ENCODE data around the gene MEF2C.
"Not testable (repeated sequence)": the region's sequence is repeated elsewhere in the genome, so short reads cannot be mapped to it uniquely, and the experiment has no call there.

MEF2C gene

GRCh38 chr5:88813805-88814575, 69.0 kb downstream of the MEF2C start:
- Histone ChIP-seq H3K27me3 (ENCODE audit: low read depth, low read length) (no peaks in the 10 kb centered on the region), H3K36me3 (ENCODE audit: control insufficient read depth in 1 of 2, insufficient read depth in 2 of 2, low read length in 2 of 2) (no peaks in the 10 kb centered on the region), H3K9me3 (ENCODE audit: control insufficient read depth in 1 of 2, low read length in 2 of 2) (no peaks in the 10 kb centered on the region), H3K27ac (ENCODE audit: low read length) (no peak overlapping the region), H3K4me3 (ENCODE audit: low read depth in 1 of 2, low read length in 2 of 2) (no peak overlapping the region), H3K4me1 (ENCODE audit: control insufficient read depth in 1 of 2, insufficient read depth in 2 of 2, low read length in 2 of 2) (no peaks in the 10 kb centered on the region)

- Histone ChIP-seq H3K4me3 (ENCODE audit: low read depth in 1 of 2, low read length in 2 of 2) (no peak overlapping the region), H3K27ac (ENCODE audit: low read length) (no peak overlapping the region)
Observed at GRCh38 chr5:88813244-88813643, 69.7 kb downstream of the MEF2C start.

GRCh38 chr5:88808153-88808552, 74.8 kb downstream of the MEF2C start:
- no peaks in the 10 kb centered on the region for H3K9me3 ChIP-seq (ENCODE audit: control insufficient read depth in 1 of 2, low read length in 2 of 2)
- no peak overlapping the region for H3K4me3 ChIP-seq (ENCODE audit: low read depth in 1 of 2, low read length in 2 of 2)
- H3K27me3 ChIP-seq (ENCODE audit: low read depth, low read length), result no peaks in the 10 kb centered on the region
- no peaks in the 10 kb centered on the region for H3K4me1 ChIP-seq (ENCODE audit: control insufficient read depth in 1 of 2, insufficient read depth in 2 of 2, low read length in 2 of 2)
- peaks cover 0 to 7% of the 10 kb centered on the region in 2 donors for H3K36me3 ChIP-seq (ENCODE audit: control insufficient read depth in 1 of 2, insufficient read depth in 2 of 2, low read length in 2 of 2)
- H3K27ac ChIP-seq (ENCODE audit: low read length), result no peak overlapping the region

More at GRCh38 chr5:88813244-88813643, 69.7 kb downstream of the MEF2C start:
- Histone ChIP-seq H3K27me3 (ENCODE audit: low read depth, low read length) (no peaks in the 10 kb centered on the region), H3K9me3 (ENCODE audit: control insufficient read depth in 1 of 2, low read length in 2 of 2) (no peaks in the 10 kb centered on the region), H3K36me3 (ENCODE audit: control insufficient read depth in 1 of 2, insufficient read depth in 2 of 2, low read length in 2 of 2) (no peaks in the 10 kb centered on the region), H3K4me1 (ENCODE audit: control insufficient read depth in 1 of 2, insufficient read depth in 2 of 2, low read length in 2 of 2) (no peaks in the 10 kb centered on the region)

GRCh38 chr5:88807327-88807726, 75.7 kb downstream of the MEF2C start:
- Histone ChIP-seq H3K36me3 (ENCODE audit: control insufficient read depth in 1 of 2, insufficient read depth in 2 of 2, low read length in 2 of 2) (peaks cover 0 to 7% of the 10 kb centered on the region in 2 donors), H3K9me3 (ENCODE audit: control insufficient read depth in 1 of 2, low read length in 2 of 2) (no peaks in the 10 kb centered on the region), H3K27ac (ENCODE audit: low read length) (no peak overlapping the region), H3K4me3 (ENCODE audit: low read depth in 1 of 2, low read length in 2 of 2) (no peak overlapping the region), H3K4me1 (ENCODE audit: control insufficient read depth in 1 of 2, insufficient read depth in 2 of 2, low read length in 2 of 2) (no peaks in the 10 kb centered on the region), H3K27me3 (ENCODE audit: low read depth, low read length) (no peaks in the 10 kb centered on the region)

- no peak overlapping the region for H3K4me3 ChIP-seq (ENCODE audit: low read depth in 1 of 2, low read length in 2 of 2)
- H3K36me3 ChIP-seq (ENCODE audit: control insufficient read depth in 1 of 2, insufficient read depth in 2 of 2, low read length in 2 of 2), result peaks cover 3 to 7% of the 10 kb centered on the region in 2 donors
- H3K27me3 ChIP-seq (ENCODE audit: low read depth, low read length), result no peaks in the 10 kb centered on the region
- H3K27ac ChIP-seq (ENCODE audit: low read length), result no peak overlapping the region
- no peaks in the 10 kb centered on the region for H3K9me3 ChIP-seq (ENCODE audit: control insufficient read depth in 1 of 2, low read length in 2 of 2)
- H3K4me1 ChIP-seq (ENCODE audit: control insufficient read depth in 1 of 2, insufficient read depth in 2 of 2, low read length in 2 of 2), result no peaks in the 10 kb centered on the region
Observed at GRCh38 chr5:88806338-88806737, 76.6 kb downstream of the MEF2C start.

- Histone ChIP-seq H3K27ac (ENCODE audit: low read length) (no peak overlapping the region), H3K9me3 (ENCODE audit: control insufficient read depth in 1 of 2, low read length in 2 of 2) (no peaks in the 10 kb centered on the region), H3K4me3 (ENCODE audit: low read depth in 1 of 2, low read length in 2 of 2) (no peak overlapping the region), H3K27me3 (ENCODE audit: low read depth, low read length) (no peaks in the 10 kb centered on the region), H3K4me1 (ENCODE audit: control insufficient read depth in 1 of 2, insufficient read depth in 2 of 2, low read length in 2 of 2) (no peaks in the 10 kb centered on the region), H3K36me3 (ENCODE audit: control insufficient read depth in 1 of 2, insufficient read depth in 2 of 2, low read length in 2 of 2) (peaks cover 3 to 7% of the 10 kb centered on the region in 2 donors)
Observed at GRCh38 chr5:88805151-88805784, 77.7 kb downstream of the MEF2C start.

- Histone ChIP-seq H3K36me3 (ENCODE audit: control insufficient read depth in 1 of 2, insufficient read depth in 2 of 2, low read length in 2 of 2) (peaks cover 3 to 7% of the 10 kb centered on the region in 2 donors), H3K9me3 (ENCODE audit: control insufficient read depth in 1 of 2, low read length in 2 of 2) (no peaks in the 10 kb centered on the region), H3K27ac (ENCODE audit: low read length) (no peak overlapping the region), H3K4me1 (ENCODE audit: control insufficient read depth in 1 of 2, insufficient read depth in 2 of 2, low read length in 2 of 2) (no peaks in the 10 kb centered on the region), H3K27me3 (ENCODE audit: low read depth, low read length) (no peaks in the 10 kb centered on the region), H3K4me3 (ENCODE audit: low read depth in 1 of 2, low read length in 2 of 2) (no peak overlapping the region)
Observed at GRCh38 chr5:88804444-88804843, 78.5 kb downstream of the MEF2C start.

- no peak overlapping the region for H3K4me3 ChIP-seq (ENCODE audit: low read depth in 1 of 2, low read length in 2 of 2)
- no peaks in the 10 kb centered on the region for H3K27me3 ChIP-seq (ENCODE audit: low read depth, low read length)
- no peaks in the 10 kb centered on the region for H3K9me3 ChIP-seq (ENCODE audit: control insufficient read depth in 1 of 2, low read length in 2 of 2)
- no peaks in the 10 kb centered on the region for H3K4me1 ChIP-seq (ENCODE audit: control insufficient read depth in 1 of 2, insufficient read depth in 2 of 2, low read length in 2 of 2)
- peaks cover 3 to 7% of the 10 kb centered on the region in 2 donors for H3K36me3 ChIP-seq (ENCODE audit: control insufficient read depth in 1 of 2, insufficient read depth in 2 of 2, low read length in 2 of 2)
- no peak overlapping the region for H3K27ac ChIP-seq (ENCODE audit: low read length)
Observed at GRCh38 chr5:88803309-88803708, 79.7 kb downstream of the MEF2C start.

- Histone ChIP-seq H3K4me3 (ENCODE audit: low read depth in 1 of 2, low read length in 2 of 2) (no peak overlapping the region), H3K27ac (ENCODE audit: low read length) (no peak overlapping the region), H3K4me1 (ENCODE audit: control insufficient read depth in 1 of 2, insufficient read depth in 2 of 2, low read length in 2 of 2) (no peaks in the 10 kb centered on the region), H3K36me3 (ENCODE audit: control insufficient read depth in 1 of 2, insufficient read depth in 2 of 2, low read length in 2 of 2) (peaks cover 3 to 7% of the 10 kb centered on the region in 2 donors), H3K9me3 (ENCODE audit: control insufficient read depth in 1 of 2, low read length in 2 of 2) (no peaks in the 10 kb centered on the region), H3K27me3 (ENCODE audit: low read depth, low read length) (no peaks in the 10 kb centered on the region)
Observed at GRCh38 chr5:88799938-88800535, 82.9 kb downstream of the MEF2C start.

- not testable (repeated sequence) for H3K36me3 ChIP-seq (ENCODE audit: control insufficient read depth in 1 of 2, insufficient read depth in 2 of 2, low read length in 2 of 2); H3K4me3 ChIP-seq (ENCODE audit: low read depth in 1 of 2, low read length in 2 of 2); H3K27me3 ChIP-seq (ENCODE audit: low read depth, low read length); H3K27ac ChIP-seq (ENCODE audit: low read length); H3K9me3 ChIP-seq (ENCODE audit: control insufficient read depth in 1 of 2, low read length in 2 of 2); H3K4me1 ChIP-seq (ENCODE audit: control insufficient read depth in 1 of 2, insufficient read depth in 2 of 2, low read length in 2 of 2)
Observed at GRCh38 chr5:88798933-88799332, 84.1 kb downstream of the MEF2C start.

- H3K4me3 ChIP-seq (ENCODE audit: low read depth in 1 of 2, low read length in 2 of 2); H3K4me1 ChIP-seq (ENCODE audit: control insufficient read depth in 1 of 2, insufficient read depth in 2 of 2, low read length in 2 of 2); H3K27me3 ChIP-seq (ENCODE audit: low read depth, low read length); H3K36me3 ChIP-seq (ENCODE audit: control insufficient read depth in 1 of 2, insufficient read depth in 2 of 2, low read length in 2 of 2); H3K9me3 ChIP-seq (ENCODE audit: control insufficient read depth in 1 of 2, low read length in 2 of 2); H3K27ac ChIP-seq (ENCODE audit: low read length): not testable (repeated sequence)
Observed at GRCh38 chr5:88793797-88794196, 89.2 kb downstream of the MEF2C start.
